Neural cell (in vitro differentiated cells): Measurements from ENCODE around the gene DISP3. TPM values are rescaled to one million over a fixed set of nuclear protein-coding genes. Genes with fewer than 3 reads are reported as not detected.

Source experiments
- H2AFZ ChIP-seq: fragments of 200-600, 300-800 bp; sonication (generic), shearing (Covaris generic); 2 replicates; pipeline ENCODE4 v1.6.0; 2014; ENCODE audit warnings: low read depth, mild to moderate bottlenecking, antibody characterized with exemption, low read length, moderate library complexity
- H3F3A ChIP-seq: fragments of 200-600 bp; shearing (Covaris generic); 2 replicates; pipeline ENCODE4 v1.6.1; 2016; ENCODE audit warnings: mild to moderate bottlenecking, moderate library complexity, mixed read lengths, antibody characterized with exemption, low read length; ENCODE audit not compliant: insufficient read depth, poor library complexity, severe bottlenecking
- H3K27ac ChIP-seq: fragments of 200-600, 300-800 bp; sonication (generic), shearing (Covaris generic); 2 replicates; pipeline ENCODE4 v1.5.1; 2014; ENCODE audit warnings: mild to moderate bottlenecking, low read length, moderate library complexity
- H3K27me3 ChIP-seq: fragments of 300-800, 200-600 bp; sonication (generic), shearing (Covaris generic); 2 replicates; pipeline ENCODE4 v1.6.0; 2014; ENCODE audit warnings: mild to moderate bottlenecking, low read depth, low read length, moderate library complexity; ENCODE audit not compliant: insufficient read depth
- H3K36me3 ChIP-seq: fragments of 300-800, 200-600 bp; sonication (generic), shearing (Covaris generic); 2 replicates; pipeline ENCODE4 v1.5.1; 2014; ENCODE audit warnings: mild to moderate bottlenecking, antibody characterized with exemption, low read length, moderate library complexity; ENCODE audit not compliant: insufficient read depth
- H3K4me2 ChIP-seq: fragments of 300-800, 200-600 bp; sonication (generic), shearing (Covaris generic); 2 replicates; pipeline ENCODE4 v1.6.0; 2014; ENCODE audit warnings: mild to moderate bottlenecking, low read length
- H3K4me3 ChIP-seq: fragments of 300-800, 200-600 bp; sonication (generic), shearing (Covaris generic); 2 replicates; pipeline ENCODE4 v1.5.1; 2014; ENCODE audit warnings: mild to moderate bottlenecking, low read length, moderate library complexity
- H3K79me2 ChIP-seq: fragments of 200-600 bp; shearing (Covaris generic); replicated peaks from 2 replicates; pipeline ENCODE4 v1.6.0; 2014; ENCODE audit warnings: mild to moderate bottlenecking, low read length, moderate library complexity; ENCODE audit not compliant: insufficient read depth
- H3K9ac ChIP-seq: fragments of 300-800, 200-600 bp; sonication (generic), shearing (Covaris generic); 2 replicates; pipeline ENCODE4 v1.6.1; 2016; ENCODE audit warnings: mild to moderate bottlenecking, low read length, mixed read lengths
- H3K9me2 ChIP-seq: fragments of 200-600 bp; shearing (Covaris generic); 2 replicates; pipeline ENCODE4 v1.6.1; 2016; ENCODE audit warnings: mild to moderate bottlenecking, low read length, mixed read lengths; ENCODE audit not compliant: insufficient read depth
- H3K9me3 ChIP-seq: fragments of 200-600, 300-800 bp; sonication (generic), shearing (Covaris generic); 2 replicates; pipeline ENCODE4 v1.6.1; 2016; ENCODE audit warnings: mild to moderate bottlenecking, mixed run types, low read length, moderate library complexity, mixed read lengths
- H4K20me1 ChIP-seq: fragments of 200-600 bp; shearing (Covaris generic); 2 replicates; pipeline ENCODE4 v1.6.1; 2016; ENCODE audit warnings: mild to moderate bottlenecking, mixed run types; ENCODE audit not compliant: insufficient read depth
- EP300 ChIP-seq: fragments of 450-650 bp; conservative IDR thresholded peaks from 2 replicates; pipeline ENCODE4 v1.6.1; 2014; ENCODE audit warnings: antibody characterized with exemption, mild to moderate bottlenecking, moderate library complexity; ENCODE audit not compliant: poor library complexity, severe bottlenecking
- EZH2 ChIP-seq: fragments of 200-600, 300-800 bp; shearing (Covaris generic), sonication (generic); IDR thresholded peaks from 2 replicates; pipeline ENCODE4 v1.6.1; 2014; ENCODE audit warnings: antibody characterized with exemption, low read length, borderline replicate concordance, mild to moderate bottlenecking; ENCODE audit not compliant: insufficient read depth, poor library complexity, severe bottlenecking
- MXI1 ChIP-seq: fragments of 450-650 bp; conservative IDR thresholded peaks from 2 replicates; pipeline ENCODE4 v1.6.1; 2014; ENCODE audit warnings: antibody characterized with exemption, mild to moderate bottlenecking; ENCODE audit not compliant: poor library complexity, severe bottlenecking
- POLR2AphosphoS5 ChIP-seq: IDR thresholded peaks from 2 replicates; pipeline ENCODE4 v1.6.1; 2012
- RAD21 ChIP-seq: fragments of 450-650 bp; conservative IDR thresholded peaks from 2 replicates; pipeline ENCODE4 v1.6.1; 2014; ENCODE audit warnings: antibody characterized with exemption, mild to moderate bottlenecking, moderate library complexity
- SMC3 ChIP-seq: fragments of 450-650 bp; conservative IDR thresholded peaks from 2 replicates; pipeline ENCODE4 v1.6.1; 2014; ENCODE audit warnings: antibody characterized with exemption, mild to moderate bottlenecking, moderate library complexity; ENCODE audit not compliant: poor library complexity
- TAF1 ChIP-seq: IDR thresholded peaks from 2 replicates; pipeline ENCODE4 v1.6.1; 2012; ENCODE audit warnings: low read depth
- polyA plus RNA-seq: library from polyadenylated mRNA; depleted of rRNA; stranded (reverse); fragments of >200 nt; gene quantifications from 2 replicates; pipeline ENCODE4 v1.2.3, GENCODE V29; 2014
- TF ChIP-seq, protein P1 (sequence below): fragments of 450-650 bp; IDR thresholded peaks from 2 replicates; pipeline ENCODE4 v1.5.1; 2014; ENCODE audit warnings: antibody characterized with exemption, mild to moderate bottlenecking, moderate library complexity; ENCODE audit not compliant: poor library complexity, severe bottlenecking
- TF ChIP-seq, protein P2 (sequence below): IDR thresholded peaks from 2 replicates; pipeline ENCODE4 v1.6.1; 2012; ENCODE audit warnings: borderline replicate concordance

DISP3 gene
- polyA plus RNA-seq, 1 donor from 2014 or later: 14.9 TPM

DNA sequence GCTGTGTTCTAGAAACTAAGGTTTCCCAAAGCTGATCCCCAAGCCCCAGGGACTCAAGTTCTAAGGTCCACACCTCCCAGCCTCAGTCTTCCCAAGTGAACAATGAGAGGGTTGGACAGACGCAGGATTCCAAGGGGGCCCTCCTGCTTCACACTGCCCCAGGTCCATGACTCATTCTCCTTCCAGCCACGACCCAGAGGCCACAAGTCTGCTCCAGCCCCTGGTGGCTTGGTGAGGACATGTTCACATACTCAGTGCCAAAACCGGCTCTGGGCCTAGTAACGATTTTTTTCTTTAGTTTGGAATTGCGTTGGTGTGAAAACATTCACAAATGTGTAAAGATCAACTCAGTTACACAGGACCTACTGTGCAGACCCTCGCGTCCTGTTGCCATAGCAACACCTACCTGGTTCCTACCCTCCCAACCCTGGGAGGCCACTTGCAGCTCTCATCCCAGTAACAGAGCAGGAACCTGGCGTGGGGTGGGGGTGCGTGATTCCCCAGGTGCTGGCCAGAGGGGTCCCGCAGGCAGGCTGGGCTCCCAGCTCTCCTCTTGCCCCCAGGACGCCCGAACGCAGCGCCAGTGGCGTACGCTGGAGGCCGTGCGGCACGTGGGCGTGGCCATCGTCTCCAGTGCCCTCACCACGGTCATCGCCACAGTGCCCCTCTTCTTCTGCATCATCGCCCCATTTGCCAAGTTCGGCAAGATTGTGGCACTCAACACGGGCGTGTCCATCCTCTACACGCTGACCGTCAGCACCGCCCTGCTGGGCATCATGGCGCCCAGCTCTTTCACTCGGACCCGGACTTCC is 57.0 kb downstream of the DISP3 start:
- no peaks in the 10 kb centered on the region for H3K27me3 ChIP-seq
- H3F3A ChIP-seq: no peaks in the 10 kb centered on the region
- H3K4me2 ChIP-seq: no peak overlapping the region
- H3K9ac ChIP-seq: no peak overlapping the region
- no peak overlapping the region for H2AFZ ChIP-seq
- no peaks in the 10 kb centered on the region for H4K20me1 ChIP-seq
- H3K79me2 ChIP-seq: no peaks in the 10 kb centered on the region
- no peaks in the 10 kb centered on the region for H3K36me3 ChIP-seq
- no peaks in the 10 kb centered on the region for H3K9me3 ChIP-seq
- TF ChIP-seq EZH2: no peak
- TF ChIP-seq RAD21: no peak
- no peak for TF ChIP-seq SMC3
- TF ChIP-seq POLR2AphosphoS5: no peak
- TF ChIP-seq, protein P1, sequence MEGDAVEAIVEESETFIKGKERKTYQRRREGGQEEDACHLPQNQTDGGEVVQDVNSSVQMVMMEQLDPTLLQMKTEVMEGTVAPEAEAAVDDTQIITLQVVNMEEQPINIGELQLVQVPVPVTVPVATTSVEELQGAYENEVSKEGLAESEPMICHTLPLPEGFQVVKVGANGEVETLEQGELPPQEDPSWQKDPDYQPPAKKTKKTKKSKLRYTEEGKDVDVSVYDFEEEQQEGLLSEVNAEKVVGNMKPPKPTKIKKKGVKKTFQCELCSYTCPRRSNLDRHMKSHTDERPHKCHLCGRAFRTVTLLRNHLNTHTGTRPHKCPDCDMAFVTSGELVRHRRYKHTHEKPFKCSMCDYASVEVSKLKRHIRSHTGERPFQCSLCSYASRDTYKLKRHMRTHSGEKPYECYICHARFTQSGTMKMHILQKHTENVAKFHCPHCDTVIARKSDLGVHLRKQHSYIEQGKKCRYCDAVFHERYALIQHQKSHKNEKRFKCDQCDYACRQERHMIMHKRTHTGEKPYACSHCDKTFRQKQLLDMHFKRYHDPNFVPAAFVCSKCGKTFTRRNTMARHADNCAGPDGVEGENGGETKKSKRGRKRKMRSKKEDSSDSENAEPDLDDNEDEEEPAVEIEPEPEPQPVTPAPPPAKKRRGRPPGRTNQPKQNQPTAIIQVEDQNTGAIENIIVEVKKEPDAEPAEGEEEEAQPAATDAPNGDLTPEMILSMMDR: no peak
- TF ChIP-seq EP300: no peak
- no peak overlapping the region for H3K4me3 ChIP-seq
- H3K27ac ChIP-seq: no peak overlapping the region
- H3K9me2 ChIP-seq: no peaks in the 10 kb centered on the region

DNA sequence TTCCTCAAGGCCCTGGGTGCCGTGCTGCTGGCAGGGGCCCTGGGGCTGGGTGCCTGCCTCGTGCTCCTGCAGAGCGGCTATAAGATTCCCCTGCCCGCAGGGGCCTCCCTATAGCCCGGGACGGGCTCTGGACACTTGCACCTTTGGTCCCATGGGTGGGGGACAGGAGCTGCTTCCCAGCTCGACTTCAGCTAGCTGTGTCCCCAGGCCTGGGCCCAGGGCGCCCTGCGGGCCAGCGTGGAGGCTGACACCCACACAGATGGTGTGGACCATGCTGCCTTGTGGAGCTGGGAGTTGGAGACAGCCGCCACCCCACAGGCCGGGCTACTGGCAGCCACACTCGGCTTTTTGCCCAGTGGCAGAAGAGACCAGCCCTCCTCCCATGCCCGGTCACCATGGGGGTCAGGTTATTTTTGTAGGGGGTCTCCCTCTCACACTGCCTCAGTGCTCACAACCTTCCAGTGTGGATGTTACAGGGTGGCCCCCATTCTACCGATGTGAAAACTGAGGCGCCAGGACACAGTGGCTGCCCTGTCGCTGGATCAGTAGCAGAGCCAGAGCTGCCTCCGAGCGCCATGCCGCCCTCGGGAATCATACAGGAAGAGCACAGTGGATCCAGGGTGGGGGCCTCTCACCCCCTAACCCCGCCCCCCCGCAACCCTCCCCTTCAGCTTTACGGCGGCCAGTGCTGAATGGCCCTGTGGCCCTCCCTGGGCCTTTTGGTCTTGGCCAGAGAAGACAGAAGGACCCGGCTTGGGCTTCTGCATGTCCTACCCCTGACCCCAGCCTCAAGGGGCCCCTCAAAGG is 57.8 kb downstream of the DISP3 start:
- Histone ChIP-seq H3F3A (no peaks in the 10 kb centered on the region), H3K9me3 (no peaks in the 10 kb centered on the region), H3K79me2 (no peaks in the 10 kb centered on the region), H3K27me3 (no peaks in the 10 kb centered on the region), H2AFZ (no peak overlapping the region), H3K9ac (no peak overlapping the region), H3K4me2 (no peak overlapping the region), H3K36me3 (no peaks in the 10 kb centered on the region), H3K4me3 (no peak overlapping the region), H3K27ac (no peak overlapping the region), H4K20me1 (no peaks in the 10 kb centered on the region), H3K9me2 (no peaks in the 10 kb centered on the region)
- TF ChIP-seq POLR2AphosphoS5 (no peak), SMC3 (no peak), MXI1 (no peak), EZH2 (no peak), TAF1 (no peak), RAD21 (no peak), EP300 (no peak)
- TF ChIP-seq, protein P1: no peak
- TF ChIP-seq, protein P2, sequence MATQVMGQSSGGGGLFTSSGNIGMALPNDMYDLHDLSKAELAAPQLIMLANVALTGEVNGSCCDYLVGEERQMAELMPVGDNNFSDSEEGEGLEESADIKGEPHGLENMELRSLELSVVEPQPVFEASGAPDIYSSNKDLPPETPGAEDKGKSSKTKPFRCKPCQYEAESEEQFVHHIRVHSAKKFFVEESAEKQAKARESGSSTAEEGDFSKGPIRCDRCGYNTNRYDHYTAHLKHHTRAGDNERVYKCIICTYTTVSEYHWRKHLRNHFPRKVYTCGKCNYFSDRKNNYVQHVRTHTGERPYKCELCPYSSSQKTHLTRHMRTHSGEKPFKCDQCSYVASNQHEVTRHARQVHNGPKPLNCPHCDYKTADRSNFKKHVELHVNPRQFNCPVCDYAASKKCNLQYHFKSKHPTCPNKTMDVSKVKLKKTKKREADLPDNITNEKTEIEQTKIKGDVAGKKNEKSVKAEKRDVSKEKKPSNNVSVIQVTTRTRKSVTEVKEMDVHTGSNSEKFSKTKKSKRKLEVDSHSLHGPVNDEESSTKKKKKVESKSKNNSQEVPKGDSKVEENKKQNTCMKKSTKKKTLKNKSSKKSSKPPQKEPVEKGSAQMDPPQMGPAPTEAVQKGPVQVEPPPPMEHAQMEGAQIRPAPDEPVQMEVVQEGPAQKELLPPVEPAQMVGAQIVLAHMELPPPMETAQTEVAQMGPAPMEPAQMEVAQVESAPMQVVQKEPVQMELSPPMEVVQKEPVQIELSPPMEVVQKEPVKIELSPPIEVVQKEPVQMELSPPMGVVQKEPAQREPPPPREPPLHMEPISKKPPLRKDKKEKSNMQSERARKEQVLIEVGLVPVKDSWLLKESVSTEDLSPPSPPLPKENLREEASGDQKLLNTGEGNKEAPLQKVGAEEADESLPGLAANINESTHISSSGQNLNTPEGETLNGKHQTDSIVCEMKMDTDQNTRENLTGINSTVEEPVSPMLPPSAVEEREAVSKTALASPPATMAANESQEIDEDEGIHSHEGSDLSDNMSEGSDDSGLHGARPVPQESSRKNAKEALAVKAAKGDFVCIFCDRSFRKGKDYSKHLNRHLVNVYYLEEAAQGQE: no peak
